GM12872 (cell line): ENCODE results near the gene ARTN.

ENCODE experiments used
- CTCF ChIP-seq: IDR thresholded peaks from 3 replicates; pipeline ENCODE4 v1.5.1; 2011; ENCODE audit warnings: low read depth, mild to moderate bottlenecking, low read length, moderate library complexity; ENCODE audit not compliant: insufficient read depth

The ARTN gene

GRCh38 chr1:43985984-43986595, 52.5 kb downstream of the ARTN start:
- TF ChIP-seq CTCF: no peak

- no peak for TF ChIP-seq CTCF
Measured at GRCh38 chr1:43986712-43987111, 53.1 kb downstream of the ARTN start.
